ENCODE data around the gene LPIN3. TPM values are rescaled to one million over a fixed set of nuclear protein-coding genes. Genes with fewer than 3 reads are reported as not detected.

LPIN3 gene
- total and polyA plus RNA-seq, 2 donors (not counting 3 experiments of a cell fraction or from before 2014, with no cell fraction given): 2.1 to 3.0 TPM

DNA sequence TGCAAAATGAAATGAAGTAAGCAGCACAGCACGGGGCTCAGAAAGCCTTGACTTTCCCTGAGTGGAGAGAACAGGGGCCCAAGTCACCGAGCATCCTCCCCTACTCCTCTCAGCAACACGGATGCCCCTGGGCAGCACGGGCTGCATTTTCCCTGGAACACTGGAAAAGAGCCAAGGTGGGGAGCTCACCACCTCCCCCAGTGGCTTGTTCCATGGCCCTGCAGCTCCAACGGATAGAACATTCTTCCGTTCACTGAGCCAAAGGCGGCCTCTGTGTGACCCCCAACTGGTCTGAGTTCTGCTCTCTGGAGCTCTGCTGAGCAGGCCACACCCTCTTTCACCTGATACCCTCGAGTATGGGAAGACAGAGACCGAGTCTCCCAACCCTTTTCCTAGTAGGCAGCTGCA is 46.8 kb downstream of the LPIN3 start:
- H3K27me3 ChIP-seq (ENCODE audit: control insufficient read depth in 2 of 2, insufficient read depth in 2 of 2, low read length in 2 of 2): peaks cover 2 to 3% of the 10 kb centered on the region in 2 experiments
- H4K20me1 ChIP-seq (replicated peaks; ENCODE audit: control insufficient read depth, extremely low read depth, insufficient read depth, low read length): no peaks in the 10 kb centered on the region
- no peaks in the 10 kb centered on the region for H3K9me1 ChIP-seq (replicated peaks; ENCODE audit: control insufficient read depth, extremely low read depth, insufficient read depth, low read length)
- BruUV-seq (replicated peaks): no TSS peak
- no peaks in the 10 kb centered on the region for H3K4me1 ChIP-seq (ENCODE audit: control insufficient read depth, extremely low read depth, insufficient read depth, low read length)
- no peaks in the 10 kb centered on the region for H3K79me2 ChIP-seq (ENCODE audit: control insufficient read depth, insufficient read depth, low read length)
- no peaks in the 10 kb centered on the region for H3K9me3 ChIP-seq (replicated peaks; ENCODE audit: control insufficient read depth, insufficient read depth, low read length)
- no peak overlapping the region for H3K4me3 ChIP-seq (replicated peaks in 1 of 3; ENCODE audit: insufficient read depth in 1 of 3, low read depth in 1 of 3, low read length in 3 of 3)
- intact Hi-C loops (cut with micrococcal nuclease): no loop called here
- TF ChIP-seq, protein P1, sequence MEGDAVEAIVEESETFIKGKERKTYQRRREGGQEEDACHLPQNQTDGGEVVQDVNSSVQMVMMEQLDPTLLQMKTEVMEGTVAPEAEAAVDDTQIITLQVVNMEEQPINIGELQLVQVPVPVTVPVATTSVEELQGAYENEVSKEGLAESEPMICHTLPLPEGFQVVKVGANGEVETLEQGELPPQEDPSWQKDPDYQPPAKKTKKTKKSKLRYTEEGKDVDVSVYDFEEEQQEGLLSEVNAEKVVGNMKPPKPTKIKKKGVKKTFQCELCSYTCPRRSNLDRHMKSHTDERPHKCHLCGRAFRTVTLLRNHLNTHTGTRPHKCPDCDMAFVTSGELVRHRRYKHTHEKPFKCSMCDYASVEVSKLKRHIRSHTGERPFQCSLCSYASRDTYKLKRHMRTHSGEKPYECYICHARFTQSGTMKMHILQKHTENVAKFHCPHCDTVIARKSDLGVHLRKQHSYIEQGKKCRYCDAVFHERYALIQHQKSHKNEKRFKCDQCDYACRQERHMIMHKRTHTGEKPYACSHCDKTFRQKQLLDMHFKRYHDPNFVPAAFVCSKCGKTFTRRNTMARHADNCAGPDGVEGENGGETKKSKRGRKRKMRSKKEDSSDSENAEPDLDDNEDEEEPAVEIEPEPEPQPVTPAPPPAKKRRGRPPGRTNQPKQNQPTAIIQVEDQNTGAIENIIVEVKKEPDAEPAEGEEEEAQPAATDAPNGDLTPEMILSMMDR (IDR thresholded peaks at IDR 0.05; ENCODE audit: extremely low read depth in 1 of 2, insufficient read depth in 1 of 2, low read depth in 1 of 2, low read length in 2 of 2): peak in 1 of 2 donors; percentile 17
- no peak for TF ChIP-seq POLR2AphosphoS5 (IDR thresholded peaks at IDR 0.05; ENCODE audit: insufficient read depth, low read depth, low read length)
- no peak for DNase-seq (ENCODE audit: low read depth, low spot score)
- CTCF ChIA-PET: interaction anchor here (0.7 to 1.2 kb wide), 2 partner anchors 11 to 24 kb away, joined by 3 read pairs; no protein-coding TSS in a partner anchor
- no peak overlapping the region for H3K9ac ChIP-seq (replicated peaks; ENCODE audit: extremely low read depth, insufficient read depth, low read length)
- H3K36me3 ChIP-seq (ENCODE audit: control insufficient read depth in 2 of 2, extremely low read depth in 1 of 2, insufficient read depth in 2 of 2, low read length in 2 of 2): no peaks in the 10 kb centered on the region
- dilution Hi-C loops (cut with MboI; ENCODE audit: extremely low pct_ligation_motif_present, low sequenced_read_pairs): no loop called here
- POLR2A ChIA-PET: no interaction called here
- no peak overlapping the region for H3K27ac ChIP-seq (ENCODE audit: insufficient read depth, low read depth, low read length)
- no peak overlapping the region for H2AFZ ChIP-seq (ENCODE audit: low read depth, low read length)
- no peak overlapping the region for H3K4me2 ChIP-seq (ENCODE audit: insufficient read depth, low read length)
- FAIRE-seq: no peak

DNA sequence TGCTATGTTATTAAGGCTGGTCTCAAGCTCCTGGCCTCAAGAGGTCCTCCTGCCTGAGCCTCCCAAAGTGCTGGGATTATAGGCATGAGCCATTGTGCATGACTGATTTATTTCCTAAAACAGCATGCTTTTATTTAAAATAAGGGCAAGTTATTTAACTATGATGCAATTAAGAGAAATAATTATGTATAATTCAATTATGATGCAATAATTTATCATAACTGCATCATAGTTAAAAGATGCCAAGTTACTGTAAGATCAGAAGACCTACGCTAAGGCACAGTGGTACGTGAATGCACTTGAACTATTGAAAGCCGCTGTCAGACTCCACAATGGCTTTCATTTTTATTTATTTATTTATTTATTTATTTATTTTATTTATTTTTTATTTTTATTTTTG is 50.3 kb downstream of the LPIN3 start:
- TF ChIP-seq POLR2AphosphoS5 (IDR thresholded peaks at IDR 0.05; ENCODE audit: insufficient read depth, low read depth, low read length): no peak
- no peak for TF ChIP-seq FOS (IDR thresholded peaks at IDR 0.05; ENCODE audit: borderline replicate concordance, insufficient read depth, low read length)
- no peak for TF ChIP-seq MYC (IDR thresholded peaks at IDR 0.05; ENCODE audit: low read depth, low read length)
- no peak for TF ChIP-seq POLR2A (IDR thresholded peaks at IDR 0.05; ENCODE audit: low read depth, low read length)
- TF ChIP-seq, protein P2, sequence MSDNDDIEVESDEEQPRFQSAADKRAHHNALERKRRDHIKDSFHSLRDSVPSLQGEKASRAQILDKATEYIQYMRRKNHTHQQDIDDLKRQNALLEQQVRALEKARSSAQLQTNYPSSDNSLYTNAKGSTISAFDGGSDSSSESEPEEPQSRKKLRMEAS (IDR thresholded peaks at IDR 0.05; ENCODE audit: insufficient read depth, insufficient read length): no peak
- no peak for TF ChIP-seq GATA2 (IDR thresholded peaks at IDR 0.05; ENCODE audit: insufficient read depth, insufficient read length, low read depth, low read length)
- no peak for TF ChIP-seq EZH2 (IDR thresholded peaks at IDR 0.05; ENCODE audit: borderline replicate concordance, low read depth, low read length, severe bottlenecking)
- no peak for TF ChIP-seq JUN (IDR thresholded peaks at IDR 0.05; ENCODE audit: borderline replicate concordance, insufficient read depth, insufficient read length, low read depth)
- TF ChIP-seq, protein P1 (IDR thresholded peaks at IDR 0.05; ENCODE audit: extremely low read depth in 1 of 2, insufficient read depth in 1 of 2, low read depth in 1 of 2, low read length in 2 of 2): no peak
- CTCF ChIA-PET: no interaction called here
- DNase-seq (ENCODE audit: low read depth, low spot score): no peak
- Histone ChIP-seq H3K9me3 (replicated peaks; ENCODE audit: control insufficient read depth, insufficient read depth, low read length) (no peaks in the 10 kb centered on the region), H3K27me3 (ENCODE audit: control insufficient read depth in 2 of 2, insufficient read depth in 2 of 2, low read length in 2 of 2) (peaks cover 0 to 1% of the 10 kb centered on the region in 2 experiments), H3K9me1 (replicated peaks; ENCODE audit: control insufficient read depth, extremely low read depth, insufficient read depth, low read length) (no peaks in the 10 kb centered on the region), H3K9ac (replicated peaks; ENCODE audit: extremely low read depth, insufficient read depth, low read length) (no peak overlapping the region), H3K4me1 (ENCODE audit: control insufficient read depth, extremely low read depth, insufficient read depth, low read length) (no peaks in the 10 kb centered on the region), H2AFZ (ENCODE audit: low read depth, low read length) (no peak overlapping the region), H3K4me3 (replicated peaks in 1 of 3; ENCODE audit: insufficient read depth in 1 of 3, low read depth in 1 of 3, low read length in 3 of 3) (no peak overlapping the region), H4K20me1 (replicated peaks; ENCODE audit: control insufficient read depth, extremely low read depth, insufficient read depth, low read length) (no peaks in the 10 kb centered on the region), H3K4me2 (ENCODE audit: insufficient read depth, low read length) (no peak overlapping the region), H3K27ac (ENCODE audit: insufficient read depth, low read depth, low read length) (no peak overlapping the region), H3K36me3 (ENCODE audit: control insufficient read depth in 2 of 2, extremely low read depth in 1 of 2, insufficient read depth in 2 of 2, low read length in 2 of 2) (no peaks in the 10 kb centered on the region), H3K79me2 (ENCODE audit: control insufficient read depth, insufficient read depth, low read length) (no peaks in the 10 kb centered on the region)
- no TSS peak for BruUV-seq (replicated peaks)
- dilution Hi-C loops (cut with MboI; ENCODE audit: extremely low pct_ligation_motif_present, low sequenced_read_pairs): no loop called here
- POLR2A ChIA-PET: no interaction called here
- FAIRE-seq: no peak
- intact Hi-C loops (cut with micrococcal nuclease): no loop called here
